ENCODE measurements around the gene PYGL.
A peak's percentile ranks its signal among the peaks of the same experiment; 100 is the strongest.
"Not testable (repeated sequence)": the region's sequence is repeated elsewhere in the genome, so short reads cannot be mapped to it uniquely, and the experiment has no call there.

PYGL gene

DNA sequence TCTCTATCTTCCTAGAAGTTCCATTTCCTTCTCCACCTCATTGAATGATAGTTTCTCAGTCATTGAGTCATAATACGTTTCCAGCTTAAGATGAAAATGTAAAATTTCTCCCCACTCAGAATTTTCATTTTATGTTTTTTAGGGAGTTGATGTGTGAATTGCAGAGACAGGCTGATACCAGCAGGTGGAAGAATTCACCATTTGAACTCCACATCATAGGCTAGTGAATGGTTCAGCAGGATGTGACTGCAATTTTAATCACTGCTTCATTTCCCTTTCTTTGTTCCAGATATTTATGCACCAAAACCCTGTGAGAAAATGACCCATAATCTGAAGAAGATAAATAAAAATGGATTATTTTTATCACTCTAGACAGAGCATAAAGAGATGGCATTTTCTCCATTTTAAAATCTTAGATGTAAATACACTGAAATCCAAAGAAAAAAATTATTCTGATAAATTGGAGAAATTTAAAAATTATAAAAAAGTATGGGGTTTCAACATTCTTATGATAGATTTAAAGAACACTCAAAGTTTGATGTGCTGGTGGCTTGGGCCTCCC is 10.6 kb upstream of the PYGL start:
- DNase-seq = peak; percentile 52 to 74

DNA sequence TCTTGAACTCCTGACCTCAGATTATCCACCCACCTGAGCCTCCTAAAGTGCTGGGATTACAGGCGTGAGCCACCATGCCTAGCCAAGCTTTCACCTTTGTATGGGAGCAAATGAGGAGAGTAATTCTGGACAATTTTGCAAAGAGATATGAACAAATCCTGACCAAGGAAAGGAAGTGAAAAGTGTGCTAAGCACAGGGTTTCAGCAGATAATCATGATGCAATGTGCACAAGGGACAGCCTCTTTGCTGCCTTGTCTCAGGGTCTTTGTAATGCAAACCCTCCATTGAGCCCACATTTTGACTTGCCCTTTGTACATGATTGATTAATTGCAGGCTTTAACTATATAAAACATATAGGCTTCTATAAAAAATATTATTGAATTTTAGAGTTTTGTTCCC is 9.2 kb upstream of the PYGL start:
- no peak for DNase-seq

- DNase-seq = no peak
These were observed 6.7 kb upstream of the PYGL start for GRCh38 chr14:50951032-50951431.

DNA sequence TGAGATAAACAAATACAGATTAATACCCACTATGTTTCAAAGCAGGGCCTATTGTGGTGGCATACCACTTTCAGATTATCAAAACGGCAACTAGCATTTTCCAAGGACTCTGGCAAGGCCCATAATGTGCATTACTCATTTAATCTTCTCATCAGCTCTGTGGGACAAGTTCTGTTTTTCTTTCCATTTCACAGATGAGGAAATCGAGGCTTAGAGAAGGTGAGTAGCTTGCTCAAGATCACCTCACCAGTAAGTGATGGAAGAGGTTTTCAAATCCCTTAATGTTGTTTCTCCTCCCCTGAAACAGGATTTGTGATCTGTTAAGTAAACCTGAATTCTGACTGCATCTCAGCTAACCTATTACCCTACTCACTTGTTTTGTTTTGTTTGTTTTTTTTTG is 3.9 kb upstream of the PYGL start:
- DNase-seq = no peak

GRCh38 chr14:50947446-50947845 is 3.2 kb upstream of the PYGL start:
- DNase-seq = no peak

DNA sequence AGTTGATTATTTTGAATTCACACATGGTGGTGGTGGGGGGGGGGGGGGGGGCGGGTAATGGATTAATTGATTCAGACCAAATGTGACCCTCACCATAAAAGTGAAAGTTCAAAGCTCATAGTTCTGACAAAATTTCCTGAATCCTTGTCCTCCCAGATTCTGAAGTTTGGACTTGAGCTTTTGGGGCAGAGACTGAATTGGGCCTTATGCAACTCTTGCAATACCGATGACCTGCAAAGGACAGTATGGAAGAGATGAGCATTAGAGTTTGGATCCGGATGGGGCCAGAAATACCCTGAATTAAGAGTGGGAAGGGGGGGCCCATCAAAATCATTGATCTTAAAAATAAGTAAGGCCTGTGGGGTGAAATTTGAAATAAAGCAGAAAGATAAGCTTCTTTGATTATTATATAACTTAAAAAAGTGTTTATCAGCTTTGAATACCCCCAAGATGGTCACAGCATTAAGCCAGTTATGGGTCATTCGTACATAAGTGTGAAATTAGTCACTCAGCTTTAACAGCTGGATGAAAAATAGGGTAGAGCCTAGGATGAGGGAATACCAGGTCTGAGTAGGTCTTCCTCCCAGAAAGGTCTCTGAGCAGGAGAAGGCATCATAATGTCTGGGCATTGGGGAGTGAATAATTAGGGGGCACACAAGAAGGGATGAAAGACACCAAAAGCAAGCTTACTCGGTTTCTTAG is 2.1 kb upstream of the PYGL start:
- DNase-seq = no peak

GRCh38 chr14:50944647-50945413 is 547 bp upstream of the PYGL start:
- DNase-seq = peak; percentile 32 to 60

DNA sequence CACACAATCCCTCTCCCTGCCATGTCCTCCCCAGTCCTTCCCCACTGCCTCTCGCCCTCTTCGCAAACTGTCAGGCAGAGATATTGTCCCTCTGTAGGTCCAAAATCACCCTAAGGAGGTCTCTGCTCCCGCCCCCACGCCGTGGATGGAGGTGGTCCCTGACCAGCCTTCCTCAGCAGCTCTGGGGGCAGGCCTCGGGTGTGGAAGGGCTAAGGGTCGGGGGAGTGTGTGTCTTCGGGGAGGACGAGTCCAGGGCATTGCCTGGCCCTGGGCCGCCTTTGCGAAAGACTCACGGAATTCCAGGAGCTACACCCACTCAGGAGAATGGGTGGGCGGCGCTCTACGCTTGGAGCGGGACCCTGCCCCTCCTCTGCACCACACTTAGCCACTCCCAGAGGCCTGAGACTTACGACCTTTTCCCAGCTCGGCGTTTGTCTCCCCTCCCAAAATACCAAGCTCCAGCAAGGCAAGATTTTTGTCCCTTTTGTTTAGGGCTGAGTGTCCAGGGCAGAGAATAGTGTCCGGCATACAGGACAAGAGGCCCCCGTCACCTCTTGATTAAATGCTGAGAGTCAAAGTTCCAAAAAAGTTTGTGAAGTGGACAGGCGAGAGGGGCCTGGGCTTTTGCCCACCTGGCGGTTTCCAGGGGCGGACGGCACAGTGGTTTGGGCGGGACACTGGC is 881 bp downstream of the PYGL start:
- DNase-seq = no peak

GRCh38 chr14:50941638-50942037 is 2.6 kb downstream of the PYGL start:
- DNase-seq = not testable (repeated sequence)

DNA sequence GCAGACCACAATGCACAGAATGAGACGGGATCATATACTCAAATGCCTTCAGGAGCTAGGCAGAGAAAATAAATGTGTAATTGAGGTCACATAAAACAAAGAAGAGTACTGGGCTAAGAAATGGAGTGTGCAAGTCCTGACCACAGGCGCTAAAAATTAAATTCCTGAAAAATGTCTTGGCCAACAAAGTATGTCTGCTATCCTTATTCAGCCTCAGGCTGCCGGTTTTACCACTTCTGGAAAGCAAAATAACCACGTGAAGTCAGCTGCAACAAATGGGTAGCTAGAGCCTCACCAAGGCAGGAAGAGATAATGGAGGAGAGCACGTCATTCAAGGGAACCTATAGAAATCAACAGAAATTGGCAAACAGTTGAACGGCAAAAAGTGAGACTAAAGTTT is 3.1 kb downstream of the PYGL start:
- DNase-seq = no peak

GRCh38 chr14:50937800-50938199 is 6.5 kb downstream of the PYGL start:
- no peak for DNase-seq

DNA sequence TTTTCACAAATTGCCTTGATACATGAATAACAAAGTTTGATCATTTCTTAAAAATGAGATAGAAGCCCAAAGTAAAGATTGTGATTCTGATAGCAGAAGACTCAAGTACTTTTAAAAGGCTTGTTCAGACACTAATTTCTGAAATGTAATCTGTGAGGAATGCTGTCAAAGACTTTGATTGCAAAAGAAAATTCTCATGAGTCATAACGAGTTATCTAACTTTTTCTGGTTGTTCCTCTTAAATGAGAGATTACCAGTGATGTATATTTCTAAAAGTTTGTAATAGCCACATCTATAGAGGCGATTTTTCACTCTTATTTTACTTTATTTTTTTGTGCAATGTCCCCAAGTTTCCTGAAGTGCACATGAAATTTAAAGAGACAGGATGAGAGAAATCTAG is 7.0 kb downstream of the PYGL start:
- DNase-seq = no peak

- no peak for DNase-seq
These were observed 7.4 kb downstream of the PYGL start for GRCh38 chr14:50936882-50937281.

- no peak for DNase-seq
These were observed 8.3 kb downstream of the PYGL start for GRCh38 chr14:50936016-50936340.

GRCh38 chr14:50935126-50936015 is 8.9 kb downstream of the PYGL start:
- DNase-seq = no peak

GRCh38 chr14:50932592-50933495 is 11.4 kb downstream of the PYGL start:
- no peak for DNase-seq

DNA sequence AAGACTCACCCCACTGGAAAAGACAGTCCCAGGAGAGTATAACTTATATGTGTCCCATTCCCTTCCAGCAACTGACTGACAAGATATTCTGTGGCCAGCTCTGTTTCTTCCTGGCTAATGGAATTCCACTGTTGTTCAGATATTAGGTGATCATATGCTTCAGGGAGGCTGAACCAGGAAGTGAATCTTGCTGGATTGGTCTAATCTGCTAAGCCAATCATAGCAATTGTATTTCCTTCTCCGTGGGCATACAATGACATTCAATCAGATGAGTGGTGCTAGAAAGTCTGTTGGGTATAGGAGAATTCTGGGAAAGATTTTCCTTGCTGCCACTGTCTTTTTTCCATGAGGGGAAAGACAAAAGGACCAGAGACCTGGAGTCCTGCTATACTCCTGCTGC is 12.1 kb downstream of the PYGL start:
- DNase-seq = no peak

DNA sequence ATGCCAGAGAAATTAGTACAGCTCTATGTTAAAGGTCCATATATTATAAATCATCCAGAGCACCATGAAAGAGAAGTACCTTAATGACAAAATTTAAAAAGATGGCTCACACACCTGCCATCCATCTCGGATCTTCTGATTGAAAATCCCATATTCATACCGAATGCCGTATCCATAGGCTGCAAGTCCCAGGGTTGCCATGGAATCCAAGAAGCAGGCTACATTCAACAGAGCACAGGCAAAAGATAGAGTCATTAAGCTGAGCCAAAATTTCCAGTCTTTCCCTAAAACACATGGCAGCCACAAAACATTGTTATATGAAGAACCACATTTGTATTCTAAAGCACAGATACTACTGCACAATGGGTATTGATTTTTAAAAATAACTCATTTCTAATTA is 12.7 kb downstream of the PYGL start:
- no peak for DNase-seq

- DNase-seq = no peak
These were observed 14.8 kb downstream of the PYGL start for GRCh38 chr14:50929506-50929905.

GRCh38 chr14:50928002-50928635 is 16.2 kb downstream of the PYGL start:
- no peak for DNase-seq

GRCh38 chr14:50926851-50927386 is 17.4 kb downstream of the PYGL start:
- DNase-seq = no peak
